Loucy (cell line): ENCODE data around the gene NUDT4.

Experiments used
- H2AFZ ChIP-seq: fragments of 200-600 bp; sonication (generic); 2 replicates; pipeline ENCODE4 v1.6.0; 2016; ENCODE audit warnings: antibody characterized with exemption, mild to moderate bottlenecking, low read length, moderate library complexity
- H3F3A ChIP-seq: fragments of 200-600 bp; 2 replicates; pipeline ENCODE4 v1.6.0; 2016; ENCODE audit warnings: antibody characterized with exemption, low read depth, mild to moderate bottlenecking
- H3K27me3 ChIP-seq: fragments of 200-600 bp; sonication (generic); 2 replicates; pipeline ENCODE4 v1.6.1; 2014; ENCODE audit warnings: low read length, mild to moderate bottlenecking; ENCODE audit not compliant: insufficient read depth, poor library complexity, severe bottlenecking
- H3K36me3 ChIP-seq: fragments of 200-600 bp; sonication (generic); 2 replicates; pipeline ENCODE4 v1.6.1; 2016; ENCODE audit warnings: low read length; ENCODE audit not compliant: insufficient read depth
- H3K4me1 ChIP-seq: fragments of 200-600 bp; sonication (generic); 2 replicates; pipeline ENCODE4 v1.5.1; 2014; ENCODE audit warnings: low read length, mild to moderate bottlenecking; ENCODE audit not compliant: insufficient read depth, poor library complexity, severe bottlenecking
- H3K4me2 ChIP-seq: fragments of 200-600 bp; sonication (generic); 2 replicates; pipeline ENCODE4 v1.6.0; 2014; ENCODE audit warnings: antibody characterized with exemption, low read length, low read depth, mild to moderate bottlenecking; ENCODE audit not compliant: poor library complexity, severe bottlenecking
- H3K4me3 ChIP-seq: fragments of 200-600 bp; sonication (generic); 2 replicates; pipeline ENCODE4 v1.5.1; 2014; ENCODE audit warnings: low read length, mild to moderate bottlenecking, mixed read lengths; ENCODE audit not compliant: poor library complexity, severe bottlenecking
- H3K79me2 ChIP-seq: fragments of 200-600 bp; sonication (generic); 2 replicates; pipeline ENCODE4 v1.6.1; 2014; ENCODE audit warnings: low read length; ENCODE audit not compliant: insufficient read depth
- H3K9ac ChIP-seq: fragments of 200-600 bp; sonication (generic); 2 replicates; pipeline ENCODE4 v1.6.0; 2014; ENCODE audit warnings: mild to moderate bottlenecking, low read depth, low read length, moderate library complexity; ENCODE audit not compliant: poor library complexity, severe bottlenecking
- H3K9me2 ChIP-seq: fragments of 200-600 bp; sonication (generic); replicated peaks from 2 replicates; pipeline ENCODE4 v1.6.1; 2016; ENCODE audit warnings: low read depth, low read length, mixed read lengths
- H3K9me3 ChIP-seq: fragments of 200-600 bp; sonication (generic); 2 replicates; pipeline ENCODE4 v1.6.1; 2014; ENCODE audit warnings: mild to moderate bottlenecking, antibody characterized with exemption, low read length, low read depth; ENCODE audit not compliant: insufficient read depth
- H4K20me1 ChIP-seq: fragments of 200-600 bp; sonication (generic); 2 replicates; pipeline ENCODE4 v1.6.0; 2014; ENCODE audit warnings: antibody characterized with exemption, low read length, mild to moderate bottlenecking; ENCODE audit not compliant: insufficient read depth, poor library complexity, severe bottlenecking
- EZH2phosphoT487 ChIP-seq: fragments of 200-600 bp; IDR thresholded peaks from 2 replicates; pipeline ENCODE4 v1.6.1; 2018; ENCODE audit warnings: antibody characterized with exemption, mild to moderate bottlenecking, moderate library complexity, borderline replicate concordance
- TF ChIP-seq, protein P1 (sequence below): fragments of 200-600 bp; sonication (generic); conservative IDR thresholded peaks from 2 replicates; pipeline ENCODE4 v1.5.1; 2014; ENCODE audit warnings: mild to moderate bottlenecking, antibody characterized with exemption, low read length

NUDT4 gene

DNA sequence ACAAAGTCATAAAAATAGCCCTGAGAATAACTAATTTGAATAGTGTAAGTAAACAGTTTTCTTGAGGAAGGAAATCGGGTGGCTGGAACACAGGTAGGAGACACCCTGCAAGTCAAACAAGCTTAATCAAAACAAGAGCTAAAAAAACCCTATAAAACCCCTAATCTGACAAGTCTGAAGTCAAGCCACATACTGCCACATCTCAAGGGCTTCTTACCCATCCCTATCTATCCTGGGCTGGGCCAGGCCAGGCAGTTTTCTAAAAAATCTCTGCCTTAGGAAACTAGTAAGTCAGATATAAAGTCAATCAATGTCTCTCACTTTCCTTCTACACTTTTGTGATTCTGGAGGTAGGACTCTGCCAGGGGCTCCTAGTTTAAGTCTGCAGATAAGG, 48.7 kb downstream of the NUDT4 start:
- H3K4me2 ChIP-seq, result no peak overlapping the region
- peaks cover 100% of the 10 kb centered on the region for H3K79me2 ChIP-seq
- H3K9me2 ChIP-seq, result no peaks in the 10 kb centered on the region
- H3K9ac ChIP-seq, result no peak overlapping the region
- peaks cover 16% of the 10 kb centered on the region for H3K4me1 ChIP-seq
- no peaks in the 10 kb centered on the region for H3K36me3 ChIP-seq
- no peaks in the 10 kb centered on the region for H3K27me3 ChIP-seq
- H3K9me3 ChIP-seq, result no peaks in the 10 kb centered on the region
- H3F3A ChIP-seq, result no peaks in the 10 kb centered on the region
- H2AFZ ChIP-seq, result no peak overlapping the region
- H3K4me3 ChIP-seq, result no peak overlapping the region
- H4K20me1 ChIP-seq, result peaks cover 91% of the 10 kb centered on the region
- no peak for TF ChIP-seq EZH2phosphoT487
- TF ChIP-seq, protein P1, sequence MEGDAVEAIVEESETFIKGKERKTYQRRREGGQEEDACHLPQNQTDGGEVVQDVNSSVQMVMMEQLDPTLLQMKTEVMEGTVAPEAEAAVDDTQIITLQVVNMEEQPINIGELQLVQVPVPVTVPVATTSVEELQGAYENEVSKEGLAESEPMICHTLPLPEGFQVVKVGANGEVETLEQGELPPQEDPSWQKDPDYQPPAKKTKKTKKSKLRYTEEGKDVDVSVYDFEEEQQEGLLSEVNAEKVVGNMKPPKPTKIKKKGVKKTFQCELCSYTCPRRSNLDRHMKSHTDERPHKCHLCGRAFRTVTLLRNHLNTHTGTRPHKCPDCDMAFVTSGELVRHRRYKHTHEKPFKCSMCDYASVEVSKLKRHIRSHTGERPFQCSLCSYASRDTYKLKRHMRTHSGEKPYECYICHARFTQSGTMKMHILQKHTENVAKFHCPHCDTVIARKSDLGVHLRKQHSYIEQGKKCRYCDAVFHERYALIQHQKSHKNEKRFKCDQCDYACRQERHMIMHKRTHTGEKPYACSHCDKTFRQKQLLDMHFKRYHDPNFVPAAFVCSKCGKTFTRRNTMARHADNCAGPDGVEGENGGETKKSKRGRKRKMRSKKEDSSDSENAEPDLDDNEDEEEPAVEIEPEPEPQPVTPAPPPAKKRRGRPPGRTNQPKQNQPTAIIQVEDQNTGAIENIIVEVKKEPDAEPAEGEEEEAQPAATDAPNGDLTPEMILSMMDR, result no peak

DNA sequence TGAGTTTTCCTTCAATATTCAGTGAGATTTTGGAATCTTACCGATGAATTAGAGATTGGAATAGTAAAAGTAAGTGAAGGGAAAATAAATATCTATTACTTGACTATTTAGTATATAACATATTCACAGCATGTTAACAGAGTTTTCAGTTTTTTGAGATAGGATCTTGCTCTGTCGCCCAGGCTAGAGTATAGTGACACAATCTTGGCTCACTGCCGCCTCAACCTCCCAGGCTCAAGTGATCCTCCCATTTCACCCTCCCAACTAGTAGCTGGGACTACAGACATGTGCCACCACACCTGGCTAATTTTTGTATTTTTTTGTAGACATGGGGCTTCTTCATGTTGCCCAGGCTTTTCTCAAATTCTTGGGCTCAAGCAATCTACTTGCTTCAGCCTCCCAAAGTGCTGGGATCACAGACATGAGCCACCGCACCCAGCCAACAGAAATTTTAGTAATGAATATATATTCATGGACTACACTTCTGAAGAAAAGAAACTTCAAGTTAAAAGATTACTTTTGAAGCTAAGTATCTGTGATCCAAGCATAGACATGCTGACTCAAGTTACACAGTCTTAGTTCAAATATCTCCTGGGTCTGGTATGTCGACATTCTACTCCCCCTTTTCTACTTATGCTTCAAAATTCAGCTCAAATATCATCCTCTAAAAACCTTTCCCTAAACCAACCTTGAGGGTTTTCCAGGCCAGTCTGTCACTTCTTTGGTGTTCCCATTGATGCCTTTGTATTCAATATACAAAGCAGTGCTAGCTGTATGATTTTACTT, 50.2 kb downstream of the NUDT4 start:
- Histone ChIP-seq H3F3A (no peaks in the 10 kb centered on the region), H3K9ac (no peak overlapping the region), H3K4me3 (no peak overlapping the region), H3K4me1 (peaks cover 16% of the 10 kb centered on the region), H3K27me3 (no peaks in the 10 kb centered on the region), H3K4me2 (no peak overlapping the region), H3K9me3 (no peaks in the 10 kb centered on the region), H3K36me3 (no peaks in the 10 kb centered on the region), H3K79me2 (peaks cover 100% of the 10 kb centered on the region), H2AFZ (no peak overlapping the region), H4K20me1 (peaks cover 90% of the 10 kb centered on the region), H3K9me2 (no peaks in the 10 kb centered on the region)
- TF ChIP-seq EZH2phosphoT487, result no peak
- TF ChIP-seq, protein P1, result no peak

DNA sequence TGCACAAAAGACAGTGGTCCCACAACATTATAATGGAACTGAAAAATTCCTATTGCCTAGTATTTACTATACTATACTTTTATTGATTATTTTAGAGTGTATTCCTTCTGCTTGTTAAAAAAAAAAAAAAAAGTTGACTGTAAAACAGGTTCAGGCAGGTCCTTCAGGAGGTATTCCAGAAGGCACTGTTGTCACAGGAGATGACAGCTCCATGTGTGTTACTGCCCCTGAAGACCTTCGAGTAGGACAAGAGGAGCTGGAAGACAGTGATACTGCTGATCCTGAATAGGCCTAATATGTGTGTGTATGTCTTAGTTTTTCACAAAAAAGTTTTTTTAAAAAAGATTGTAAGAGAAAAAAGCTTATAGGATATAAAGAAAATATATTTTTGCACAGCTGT, 51.7 kb downstream of the NUDT4 start:
- H2AFZ ChIP-seq, result no peak overlapping the region
- H3K27me3 ChIP-seq, result no peaks in the 10 kb centered on the region
- H3K4me2 ChIP-seq, result no peak overlapping the region
- peaks cover 89% of the 10 kb centered on the region for H4K20me1 ChIP-seq
- no peak for TF ChIP-seq EZH2phosphoT487
- TF ChIP-seq, protein P1, result no peak
- peaks cover 19% of the 10 kb centered on the region for H3K4me1 ChIP-seq
- peaks cover 100% of the 10 kb centered on the region for H3K79me2 ChIP-seq
- H3K9me2 ChIP-seq, result no peaks in the 10 kb centered on the region
- no peaks in the 10 kb centered on the region for H3K9me3 ChIP-seq
- H3K9ac ChIP-seq, result no peak overlapping the region
- no peaks in the 10 kb centered on the region for H3K36me3 ChIP-seq
- no peaks in the 10 kb centered on the region for H3F3A ChIP-seq
- no peak overlapping the region for H3K4me3 ChIP-seq
